ENCODE measurements around the gene GALNT4. TPM values are rescaled to one million over a fixed set of nuclear protein-coding genes. Genes with fewer than 3 reads are reported as not detected.

GALNT4 gene
- total RNA-seq, 1 donor from 2014 or later = 5.7 TPM

- no peak for DNase-seq (ENCODE audit: low spot score)
- Mint-ChIP-seq H3K4me1 (ENCODE audit: unreplicated experiment) (peaks cover 16% of the 10 kb centered on the region), H3K4me3 (ENCODE audit: unreplicated experiment) (no peak overlapping the region), H3K27me3 (ENCODE audit: unreplicated experiment) (no peaks in the 10 kb centered on the region), H3K9me3 (ENCODE audit: unreplicated experiment) (no peaks in the 10 kb centered on the region), H3K36me3 (ENCODE audit: low read depth, unreplicated experiment) (no peaks in the 10 kb centered on the region), H3K27ac (ENCODE audit: unreplicated experiment) (no peak overlapping the region)
- TF ChIP-seq CTCF (IDR thresholded peaks at IDR 0.05; ENCODE audit: unreplicated experiment) = no peak
These were observed 20.1 kb upstream of the GALNT4 start for GRCh38 chr12:89544681-89545184.

GRCh38 chr12:89544022-89544421, 19.4 kb upstream of the GALNT4 start:
- Mint-ChIP-seq H3K27me3 (ENCODE audit: unreplicated experiment) (no peaks in the 10 kb centered on the region), H3K36me3 (ENCODE audit: low read depth, unreplicated experiment) (no peaks in the 10 kb centered on the region), H3K9me3 (ENCODE audit: unreplicated experiment) (no peaks in the 10 kb centered on the region), H3K4me1 (ENCODE audit: unreplicated experiment) (peaks cover 16% of the 10 kb centered on the region), H3K4me3 (ENCODE audit: unreplicated experiment) (no peak overlapping the region), H3K27ac (ENCODE audit: unreplicated experiment) (no peak overlapping the region)
- no peak for DNase-seq (ENCODE audit: low spot score)
- no peak for TF ChIP-seq CTCF (IDR thresholded peaks at IDR 0.05; ENCODE audit: unreplicated experiment)

- Mint-ChIP-seq H3K9me3 (ENCODE audit: unreplicated experiment) (no peaks in the 10 kb centered on the region), H3K27me3 (ENCODE audit: unreplicated experiment) (no peaks in the 10 kb centered on the region), H3K36me3 (ENCODE audit: low read depth, unreplicated experiment) (no peaks in the 10 kb centered on the region), H3K27ac (ENCODE audit: unreplicated experiment) (no peak overlapping the region), H3K4me3 (ENCODE audit: unreplicated experiment) (no peak overlapping the region), H3K4me1 (ENCODE audit: unreplicated experiment) (peaks cover 16% of the 10 kb centered on the region)
- peak; percentile 81 for TF ChIP-seq CTCF (IDR thresholded peaks at IDR 0.05; ENCODE audit: unreplicated experiment)
- DNase-seq (ENCODE audit: low spot score) = peak; percentile 72
These were observed 18.5 kb upstream of the GALNT4 start for GRCh38 chr12:89542912-89543592.

DNA sequence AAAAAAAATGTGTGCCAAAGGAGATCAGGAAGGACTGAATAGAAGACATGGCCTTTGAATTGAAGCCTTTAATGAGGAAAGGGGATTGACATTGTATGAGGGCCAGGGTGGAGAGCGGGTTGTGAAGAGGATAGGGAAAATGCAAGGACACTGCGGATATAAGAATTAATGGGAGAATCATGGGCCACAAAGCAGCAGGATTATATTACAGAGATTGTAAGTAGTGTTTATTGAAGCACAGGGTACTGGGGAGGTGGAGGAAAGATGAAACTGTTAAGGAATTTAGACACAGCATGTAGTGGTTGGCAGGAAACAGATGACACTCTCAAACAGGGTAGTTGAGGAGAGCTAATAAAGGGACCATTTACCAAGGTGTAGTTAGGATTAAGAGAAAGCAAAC, 17.6 kb upstream of the GALNT4 start:
- Mint-ChIP-seq H3K4me1 (ENCODE audit: unreplicated experiment) (peaks cover 16% of the 10 kb centered on the region), H3K27ac (ENCODE audit: unreplicated experiment) (no peak overlapping the region), H3K27me3 (ENCODE audit: unreplicated experiment) (no peaks in the 10 kb centered on the region), H3K4me3 (ENCODE audit: unreplicated experiment) (no peak overlapping the region), H3K9me3 (ENCODE audit: unreplicated experiment) (no peaks in the 10 kb centered on the region), H3K36me3 (ENCODE audit: low read depth, unreplicated experiment) (no peaks in the 10 kb centered on the region)
- no peak for DNase-seq (ENCODE audit: low spot score)
- TF ChIP-seq CTCF (IDR thresholded peaks at IDR 0.05; ENCODE audit: unreplicated experiment) = no peak

DNA sequence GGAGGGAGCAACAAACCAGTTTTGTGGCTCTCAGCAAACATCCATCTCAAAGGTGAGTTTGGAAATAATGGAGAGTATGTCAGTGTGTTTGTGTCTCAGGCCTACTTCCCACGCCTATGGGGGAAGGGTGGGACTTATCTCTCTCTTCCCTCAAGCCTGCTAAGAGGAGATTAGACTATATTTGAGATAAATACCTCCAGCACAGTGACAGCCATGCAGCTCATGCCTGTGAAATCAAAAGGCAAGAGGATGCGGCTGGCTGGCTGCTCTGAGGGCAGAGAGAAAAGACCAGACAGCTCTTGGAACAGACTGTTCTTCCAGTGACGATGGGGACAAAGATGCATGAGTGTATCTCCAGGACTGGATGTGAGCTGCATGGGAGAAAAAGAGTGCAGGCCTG, 16.0 kb upstream of the GALNT4 start:
- Mint-ChIP-seq H3K4me3 (ENCODE audit: unreplicated experiment) (no peak overlapping the region), H3K4me1 (ENCODE audit: unreplicated experiment) (peaks cover 13% of the 10 kb centered on the region), H3K9me3 (ENCODE audit: unreplicated experiment) (no peaks in the 10 kb centered on the region), H3K36me3 (ENCODE audit: low read depth, unreplicated experiment) (no peaks in the 10 kb centered on the region), H3K27me3 (ENCODE audit: unreplicated experiment) (no peaks in the 10 kb centered on the region), H3K27ac (ENCODE audit: unreplicated experiment) (no peak overlapping the region)
- no peak for DNase-seq (ENCODE audit: low spot score)
- no peak for TF ChIP-seq CTCF (IDR thresholded peaks at IDR 0.05; ENCODE audit: unreplicated experiment)

Data from endothelial cell (in vitro differentiated cells).